WTC11 (cell line): ENCODE data around the gene INPP4A.

Experiments used
- NR1H2 ChIP-seq: sonication (generic); formaldehyde crosslinking; IDR thresholded peaks from 2 replicates; pipeline ENCODE4 v1.9.0; 2021; ENCODE audit warnings: mild to moderate bottlenecking, moderate library complexity, missing genetic modification reagents
- TEAD4 ChIP-seq: sonication (generic); formaldehyde crosslinking; IDR thresholded peaks from 2 replicates; pipeline ENCODE4 v1.8.0; 2022; ENCODE audit warnings: mild to moderate bottlenecking, missing genetic modification reagents
- TP53 ChIP-seq: sonication (generic); formaldehyde crosslinking; IDR thresholded peaks from 2 replicates; pipeline ENCODE4 v1.8.1; 2023; ENCODE audit warnings: mild to moderate bottlenecking, missing genetic modification reagents
- TF ChIP-seq, protein P1 (sequence below): fragments of 200-600 bp; IDR thresholded peaks from 2 replicates; pipeline ENCODE4 v1.8.0; 2022; ENCODE audit warnings: antibody characterized with exemption
- TF ChIP-seq, protein P2 (sequence below): sonication (generic); formaldehyde crosslinking; IDR thresholded peaks from 2 replicates; pipeline ENCODE4 v1.8.1; 2023; ENCODE audit warnings: mild to moderate bottlenecking, missing genetic modification reagents, moderate library complexity

GRCh38 chr2:98589489-98589888 lies 144.8 kb downstream of the INPP4A start:
- TF ChIP-seq, protein P1, sequence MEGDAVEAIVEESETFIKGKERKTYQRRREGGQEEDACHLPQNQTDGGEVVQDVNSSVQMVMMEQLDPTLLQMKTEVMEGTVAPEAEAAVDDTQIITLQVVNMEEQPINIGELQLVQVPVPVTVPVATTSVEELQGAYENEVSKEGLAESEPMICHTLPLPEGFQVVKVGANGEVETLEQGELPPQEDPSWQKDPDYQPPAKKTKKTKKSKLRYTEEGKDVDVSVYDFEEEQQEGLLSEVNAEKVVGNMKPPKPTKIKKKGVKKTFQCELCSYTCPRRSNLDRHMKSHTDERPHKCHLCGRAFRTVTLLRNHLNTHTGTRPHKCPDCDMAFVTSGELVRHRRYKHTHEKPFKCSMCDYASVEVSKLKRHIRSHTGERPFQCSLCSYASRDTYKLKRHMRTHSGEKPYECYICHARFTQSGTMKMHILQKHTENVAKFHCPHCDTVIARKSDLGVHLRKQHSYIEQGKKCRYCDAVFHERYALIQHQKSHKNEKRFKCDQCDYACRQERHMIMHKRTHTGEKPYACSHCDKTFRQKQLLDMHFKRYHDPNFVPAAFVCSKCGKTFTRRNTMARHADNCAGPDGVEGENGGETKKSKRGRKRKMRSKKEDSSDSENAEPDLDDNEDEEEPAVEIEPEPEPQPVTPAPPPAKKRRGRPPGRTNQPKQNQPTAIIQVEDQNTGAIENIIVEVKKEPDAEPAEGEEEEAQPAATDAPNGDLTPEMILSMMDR: no peak
- TF ChIP-seq, protein P2, sequence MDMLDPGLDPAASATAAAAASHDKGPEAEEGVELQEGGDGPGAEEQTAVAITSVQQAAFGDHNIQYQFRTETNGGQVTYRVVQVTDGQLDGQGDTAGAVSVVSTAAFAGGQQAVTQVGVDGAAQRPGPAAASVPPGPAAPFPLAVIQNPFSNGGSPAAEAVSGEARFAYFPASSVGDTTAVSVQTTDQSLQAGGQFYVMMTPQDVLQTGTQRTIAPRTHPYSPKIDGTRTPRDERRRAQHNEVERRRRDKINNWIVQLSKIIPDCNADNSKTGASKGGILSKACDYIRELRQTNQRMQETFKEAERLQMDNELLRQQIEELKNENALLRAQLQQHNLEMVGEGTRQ (CRISPR knock-in tag): no peak
- TF ChIP-seq NR1H2 (CRISPR knock-in tag) (no peak), TEAD4 (no peak), TP53 (CRISPR knock-in tag) (no peak)
